ENCODE measurements around the gene DNAL1. TPM values are rescaled to one million over a fixed set of nuclear protein-coding genes. Genes with fewer than 3 reads are reported as not detected.

The DNAL1 gene
- polyA plus RNA-seq, 1 donor (not counting 4 experiments of a cell fraction or from before 2014, with no cell fraction given): 8.4 TPM

DNA sequence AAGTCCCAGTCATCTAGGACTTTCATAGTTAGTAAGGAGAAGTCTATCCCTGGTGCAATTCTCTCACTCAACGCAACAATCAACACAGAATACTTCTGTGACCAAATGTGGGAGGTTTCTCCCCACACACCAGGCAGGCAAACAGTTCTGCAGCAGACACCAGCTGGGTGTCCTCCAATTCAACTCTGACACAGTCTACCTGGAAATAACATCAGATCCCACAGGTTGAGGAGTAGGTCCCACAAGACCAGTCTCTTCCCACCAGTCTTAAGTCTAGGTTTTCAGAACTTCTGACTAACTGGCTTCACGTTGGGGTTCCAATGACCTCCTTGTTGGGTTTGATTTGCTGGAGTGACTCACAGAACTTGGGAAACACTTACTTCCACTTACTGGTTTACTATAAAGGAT lies 17.6 kb upstream of the DNAL1 start:
- Histone ChIP-seq H3K79me2 (ENCODE audit: control insufficient read depth, insufficient read depth, low read length) (no peaks in the 10 kb centered on the region), H3K9me3 (ENCODE audit: control insufficient read depth, low read depth, low read length) (no peaks in the 10 kb centered on the region), H3K36me3 (ENCODE audit: control insufficient read depth in 2 of 2, extremely low read depth in 1 of 2, insufficient read depth in 2 of 2, low read length in 2 of 2) (no peaks in the 10 kb centered on the region), H3K27ac (ENCODE audit: control insufficient read depth, insufficient read depth, low read length) (no peak overlapping the region), H3K9ac (ENCODE audit: control insufficient read depth, extremely low read depth, insufficient read depth, low read length) (no peak overlapping the region), H3K4me3 (ENCODE audit: control insufficient read depth in 2 of 3, extremely low read depth in 1 of 3, insufficient read depth in 2 of 3, low read depth in 1 of 3, low read length in 3 of 3) (no peak overlapping the region), H3K9me1 (ENCODE audit: control insufficient read depth, extremely low read depth, insufficient read depth, low read length) (no peaks in the 10 kb centered on the region), H2AFZ (ENCODE audit: control insufficient read depth, low read length) (no peak overlapping the region), H4K20me1 (ENCODE audit: control insufficient read depth, extremely low read depth, insufficient read depth, low read length) (no peaks in the 10 kb centered on the region), H3K4me2 (ENCODE audit: control insufficient read depth, extremely low read depth, insufficient read depth, low read depth, low read length) (no peak overlapping the region), H3K27me3 (ENCODE audit: control insufficient read depth, extremely low read depth, insufficient read depth, low read length) (no peaks in the 10 kb centered on the region), H3K4me1 (ENCODE audit: control insufficient read depth, extremely low read depth, insufficient read depth, low read length) (no peaks in the 10 kb centered on the region)
- dilution Hi-C loops (cut with MboI; ENCODE audit: extremely low pct_ligation_motif_present, low sequenced_read_pairs): no loop called here
- no peak for DNase-seq (ENCODE audit: low read depth, low spot score)
- no peak for FAIRE-seq
- TF ChIP-seq, protein P1, sequence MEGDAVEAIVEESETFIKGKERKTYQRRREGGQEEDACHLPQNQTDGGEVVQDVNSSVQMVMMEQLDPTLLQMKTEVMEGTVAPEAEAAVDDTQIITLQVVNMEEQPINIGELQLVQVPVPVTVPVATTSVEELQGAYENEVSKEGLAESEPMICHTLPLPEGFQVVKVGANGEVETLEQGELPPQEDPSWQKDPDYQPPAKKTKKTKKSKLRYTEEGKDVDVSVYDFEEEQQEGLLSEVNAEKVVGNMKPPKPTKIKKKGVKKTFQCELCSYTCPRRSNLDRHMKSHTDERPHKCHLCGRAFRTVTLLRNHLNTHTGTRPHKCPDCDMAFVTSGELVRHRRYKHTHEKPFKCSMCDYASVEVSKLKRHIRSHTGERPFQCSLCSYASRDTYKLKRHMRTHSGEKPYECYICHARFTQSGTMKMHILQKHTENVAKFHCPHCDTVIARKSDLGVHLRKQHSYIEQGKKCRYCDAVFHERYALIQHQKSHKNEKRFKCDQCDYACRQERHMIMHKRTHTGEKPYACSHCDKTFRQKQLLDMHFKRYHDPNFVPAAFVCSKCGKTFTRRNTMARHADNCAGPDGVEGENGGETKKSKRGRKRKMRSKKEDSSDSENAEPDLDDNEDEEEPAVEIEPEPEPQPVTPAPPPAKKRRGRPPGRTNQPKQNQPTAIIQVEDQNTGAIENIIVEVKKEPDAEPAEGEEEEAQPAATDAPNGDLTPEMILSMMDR (optimal IDR thresholded peaks at IDR 0.05 in 1 of 3, IDR thresholded peaks at IDR 0.05 in 1 of 3, conservative IDR thresholded peaks at IDR 0.05 in 1 of 3; ENCODE audit: extremely low read depth in 1 of 3, insufficient read depth in 2 of 3, low read length in 3 of 3): no peak
- TF ChIP-seq EZH2 (IDR thresholded peaks at IDR 0.05; ENCODE audit: low read length): no peak

DNA sequence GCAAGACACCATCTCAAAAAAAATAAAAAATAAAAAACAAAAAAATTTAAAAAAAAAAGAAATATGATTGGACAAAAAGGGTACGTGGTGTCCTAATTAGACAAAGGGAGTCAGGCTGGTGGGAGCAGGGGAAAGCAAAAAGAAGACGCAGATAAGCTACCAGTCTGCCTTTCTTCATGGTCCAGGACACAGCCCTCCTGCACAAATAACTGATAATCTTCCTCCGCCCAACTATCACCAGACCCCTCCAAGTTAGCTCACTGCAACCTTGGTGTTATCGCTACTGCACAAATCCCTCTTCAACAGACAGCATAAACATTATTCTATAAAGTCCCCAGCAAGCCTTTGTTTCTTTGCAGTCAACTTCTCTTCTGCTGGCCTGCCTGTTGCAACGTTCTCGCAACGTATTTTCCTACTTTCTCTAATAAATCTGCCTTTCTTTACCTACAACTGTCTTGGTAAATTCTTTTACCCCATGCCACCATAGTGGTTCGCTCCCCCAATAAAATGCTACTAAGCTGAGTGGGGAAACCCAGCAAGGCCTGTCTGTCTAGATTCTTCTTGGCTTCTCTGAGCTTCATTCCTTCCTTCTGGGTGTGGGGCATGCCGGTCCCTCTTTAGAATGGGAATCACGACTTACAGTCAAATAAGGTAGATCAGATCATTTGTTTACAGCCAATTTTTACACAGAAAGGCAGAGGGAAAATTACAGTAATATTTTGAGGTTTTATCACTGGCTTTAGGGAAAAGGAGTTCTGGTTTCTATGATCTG lies 14.6 kb upstream of the DNAL1 start:
- H3K27me3 ChIP-seq (ENCODE audit: control insufficient read depth, extremely low read depth, insufficient read depth, low read length): peaks cover 10% of the 10 kb centered on the region
- no peak for FAIRE-seq
- H3K4me2 ChIP-seq (ENCODE audit: control insufficient read depth, extremely low read depth, insufficient read depth, low read depth, low read length): no peak overlapping the region
- TF ChIP-seq, protein P1 (optimal IDR thresholded peaks at IDR 0.05 in 1 of 3, IDR thresholded peaks at IDR 0.05 in 1 of 3, conservative IDR thresholded peaks at IDR 0.05 in 1 of 3; ENCODE audit: extremely low read depth in 1 of 3, insufficient read depth in 2 of 3, low read length in 3 of 3): no peak
- no peak for TF ChIP-seq EZH2 (IDR thresholded peaks at IDR 0.05; ENCODE audit: low read length)
- no peak overlapping the region for H3K9ac ChIP-seq (ENCODE audit: control insufficient read depth, extremely low read depth, insufficient read depth, low read length)
- H3K27ac ChIP-seq (ENCODE audit: control insufficient read depth, insufficient read depth, low read length): no peak overlapping the region
- no peaks in the 10 kb centered on the region for H3K9me1 ChIP-seq (ENCODE audit: control insufficient read depth, extremely low read depth, insufficient read depth, low read length)
- no peaks in the 10 kb centered on the region for H3K9me3 ChIP-seq (ENCODE audit: control insufficient read depth, low read depth, low read length)
- no peak overlapping the region for H3K4me3 ChIP-seq (ENCODE audit: control insufficient read depth in 2 of 3, extremely low read depth in 1 of 3, insufficient read depth in 2 of 3, low read depth in 1 of 3, low read length in 3 of 3)
- H3K36me3 ChIP-seq (ENCODE audit: control insufficient read depth in 2 of 2, extremely low read depth in 1 of 2, insufficient read depth in 2 of 2, low read length in 2 of 2): no peaks in the 10 kb centered on the region
- H4K20me1 ChIP-seq (ENCODE audit: control insufficient read depth, extremely low read depth, insufficient read depth, low read length): no peaks in the 10 kb centered on the region
- dilution Hi-C loops (cut with MboI; ENCODE audit: extremely low pct_ligation_motif_present, low sequenced_read_pairs): no loop called here
- H2AFZ ChIP-seq (ENCODE audit: control insufficient read depth, low read length): peak overlapping the region; percentile 40
- H3K79me2 ChIP-seq (ENCODE audit: control insufficient read depth, insufficient read depth, low read length): no peaks in the 10 kb centered on the region
- H3K4me1 ChIP-seq (ENCODE audit: control insufficient read depth, extremely low read depth, insufficient read depth, low read length): peaks cover 6% of the 10 kb centered on the region
- DNase-seq (ENCODE audit: low read depth, low spot score): no peak

All from keratinocyte (primary cell).